Measurements from ENCODE around the gene WDR75. TPM values are rescaled to one million over a fixed set of nuclear protein-coding genes. Genes with fewer than 3 reads are reported as not detected.

WDR75 gene
- total RNA-seq, 2 donors from 2014 or later, result 16.6 to 20.3 TPM

DNA sequence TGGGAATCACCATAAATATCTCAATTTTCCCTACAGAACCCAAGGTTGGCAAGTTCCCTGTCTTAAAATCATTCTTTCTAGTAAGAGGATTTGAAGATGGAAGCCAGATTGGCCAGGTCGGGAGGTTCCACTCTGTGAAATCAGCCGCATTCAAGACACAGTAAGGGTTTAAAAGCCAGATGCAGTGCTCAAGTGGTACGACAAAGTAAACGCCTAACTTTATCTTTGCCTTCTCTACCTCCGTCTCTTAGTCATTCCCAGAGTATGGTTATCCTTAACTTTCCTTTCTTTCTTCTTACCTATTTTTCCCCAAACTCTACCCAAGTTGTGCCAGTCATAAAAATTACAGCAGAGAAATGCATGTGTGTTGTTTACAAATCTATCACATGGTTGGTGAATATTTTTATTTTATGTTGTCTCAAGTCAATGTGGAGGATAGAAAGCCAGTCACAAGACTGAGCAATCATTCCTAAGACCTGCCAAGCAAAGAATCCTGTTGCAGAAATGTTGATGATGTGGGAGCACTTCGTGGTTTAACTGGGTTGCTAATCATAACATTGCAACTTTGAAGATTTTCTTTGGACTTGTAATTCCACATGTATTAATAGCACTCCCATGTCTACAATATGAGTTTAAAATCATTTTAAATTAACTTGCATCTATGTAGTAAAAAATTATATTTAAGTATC lies 76.7 kb downstream of the WDR75 start:
- ATAC-seq (no peak), DNase-seq (no peak)
- intact Hi-C loops (cut with DNase I), result no loop called here

DNA sequence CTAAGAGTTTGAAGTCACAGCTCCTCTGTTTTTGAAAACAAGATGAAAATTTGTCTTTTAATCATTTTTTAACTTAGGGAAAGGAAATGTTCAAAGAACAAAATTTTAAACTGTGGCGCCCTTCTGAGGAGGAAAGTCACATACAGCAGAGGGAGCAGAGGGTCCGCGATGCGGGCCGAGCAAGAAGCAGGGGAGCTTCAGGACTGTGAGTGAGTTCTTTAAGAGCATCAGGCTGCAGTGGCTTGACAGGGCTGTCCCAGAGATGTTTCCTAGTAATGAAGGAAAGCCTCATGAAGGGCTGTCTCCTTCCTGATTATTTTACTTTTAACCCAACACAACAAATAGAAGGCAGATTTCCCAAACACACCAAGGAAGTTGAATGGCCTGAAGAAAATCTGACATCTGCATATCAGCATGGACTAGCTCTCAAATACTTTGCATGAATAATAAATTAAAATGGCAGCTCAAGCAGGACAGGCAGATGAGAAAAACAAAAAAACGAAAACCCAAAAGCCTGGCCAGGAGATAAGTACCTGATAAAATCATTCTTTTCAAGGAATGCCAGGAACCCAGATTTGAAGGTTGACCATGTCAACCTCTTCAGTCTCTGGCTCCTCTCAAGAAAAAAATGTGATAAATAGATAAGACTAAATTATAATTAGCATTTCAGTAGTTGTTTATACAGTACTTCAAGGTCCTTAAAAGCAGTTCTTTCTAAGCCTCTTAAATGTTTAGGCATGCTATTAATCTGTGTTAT lies 78.5 kb downstream of the WDR75 start:
- DNase-seq, result no peak
- ATAC-seq, result no peak
- intact Hi-C loops (cut with DNase I), result no loop called here

DNA sequence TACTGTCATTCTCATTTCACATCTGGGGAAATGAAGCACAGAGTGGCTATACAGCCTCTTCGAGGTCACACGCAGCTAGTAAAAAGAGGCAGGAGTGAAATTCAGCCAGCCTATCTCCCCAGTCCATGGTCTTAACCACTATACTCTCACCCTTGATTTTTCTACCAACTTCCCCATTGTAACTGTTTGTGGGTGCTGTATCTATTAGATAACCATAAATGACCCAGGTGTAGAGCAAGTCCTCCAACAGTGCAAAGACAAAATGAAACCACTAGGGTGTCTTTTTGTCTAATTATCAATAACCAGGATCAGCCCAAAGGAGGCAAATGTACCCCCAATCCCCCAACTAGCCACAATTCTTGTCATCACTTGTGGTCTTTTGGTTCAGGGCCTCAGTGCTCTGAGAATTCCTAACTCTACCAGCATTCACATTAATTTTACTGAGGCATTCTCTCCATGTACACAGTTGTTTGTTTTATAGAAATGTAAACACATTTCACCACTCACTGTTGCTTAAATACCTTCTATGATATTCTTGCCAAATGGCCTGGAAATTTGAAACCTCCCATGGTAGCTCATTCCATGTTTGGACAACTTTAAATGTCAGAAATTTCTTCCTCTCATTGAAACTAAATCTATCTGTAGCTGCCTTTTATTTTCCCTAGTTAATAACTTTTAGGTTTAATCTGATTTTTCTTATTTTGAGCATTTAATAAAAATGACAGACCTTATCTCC lies 80.6 kb downstream of the WDR75 start:
- no peak for ATAC-seq
- DNase-seq, result no peak
- intact Hi-C loops (cut with DNase I), result no loop called here

DNA sequence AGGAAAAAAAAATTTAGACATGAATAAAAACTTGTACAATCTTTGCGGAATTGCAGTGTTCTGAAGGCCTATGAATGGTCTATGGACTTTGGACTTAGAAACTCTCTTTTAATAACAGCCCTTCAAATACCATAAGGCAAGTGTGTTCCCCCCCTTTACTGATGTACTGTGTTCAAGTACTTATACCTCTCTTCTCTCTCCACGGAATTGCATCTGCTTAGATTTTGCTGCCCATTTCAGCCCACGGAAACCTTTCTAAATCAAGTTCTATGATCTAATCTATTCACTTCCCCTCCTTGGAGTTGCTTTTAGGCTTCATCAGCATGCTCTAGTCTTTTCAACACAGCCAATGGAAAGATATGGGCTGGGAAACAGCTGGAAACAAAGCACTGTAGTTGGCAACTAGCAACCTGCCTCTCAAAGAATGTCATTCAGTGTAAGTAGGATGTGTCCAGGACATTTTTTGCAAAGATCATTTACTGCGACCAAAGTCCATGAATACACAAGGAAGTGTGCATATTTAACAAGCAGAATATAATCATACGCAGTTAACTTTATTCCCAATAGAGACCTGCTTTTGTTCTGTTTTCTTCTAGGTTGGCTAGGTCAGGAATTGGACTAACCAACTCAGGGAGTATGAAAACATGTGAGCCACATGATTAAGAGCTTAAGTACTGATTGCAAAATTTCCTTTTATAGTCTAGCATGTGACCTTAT lies 81.3 kb downstream of the WDR75 start:
- intact Hi-C loops (cut with DNase I), result no loop called here
- ATAC-seq (peak; percentile 58 to 70), DNase-seq (no peak)

DNA sequence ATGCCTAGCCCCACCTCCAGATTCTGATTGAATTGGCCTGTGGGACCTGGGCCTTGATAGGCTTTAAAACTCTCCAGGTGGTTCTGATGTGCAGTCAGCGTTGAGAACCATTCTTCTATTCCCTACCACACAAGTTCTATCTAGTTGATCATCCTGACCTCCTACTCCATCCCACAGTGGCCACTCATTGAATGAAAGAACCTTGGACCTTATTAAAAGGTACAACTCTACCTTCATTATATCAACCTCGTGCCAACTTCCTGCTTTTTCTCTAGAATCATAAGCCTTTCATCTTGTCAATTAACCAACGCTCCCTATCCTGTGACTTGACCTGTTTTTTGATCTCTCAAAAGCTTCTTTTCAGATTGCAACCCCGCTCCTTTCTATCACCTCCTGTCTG lies 83.5 kb downstream of the WDR75 start:
- intact Hi-C loops (cut with DNase I), result no loop called here
- ATAC-seq (no peak), DNase-seq (no peak)

Other genes starting within 250 kb of the WDR75 start
- gene SLC40A1, start 139.3 kb downstream of the WDR75 start, total RNA-seq, result 10 to 100 TPM; 39.1 to 79.3 TPM
- gene ASNSD1, start 220.0 kb downstream of the WDR75 start, total RNA-seq, result 10 to 100 TPM; 28.1 to 29.9 TPM
- 1 to 10 TPM; 7.7 to 9.2 TPM for gene ANKAR, start 233.2 kb downstream of the WDR75 start, total RNA-seq

Measured in left cardiac atrium (tissue), 4 donors.